GM12878 (cell line): Measurements from ENCODE around the gene SSBP4.

Experiments used
- ATF2 ChIP-seq: IDR thresholded peaks from 2 replicates; pipeline ENCODE4 v1.6.1; 2012; ENCODE audit warnings: low read length, inconsistent platforms
- E4F1 ChIP-seq: fragments of 450-650 bp; IDR thresholded peaks from 2 replicates; pipeline ENCODE4 v1.6.1; 2018; ENCODE audit warnings: borderline replicate concordance, mild to moderate bottlenecking; ENCODE audit not compliant: partially characterized antibody
- EP300 ChIP-seq, 2 experiments: fragments of 150-350 bp in 1 of 2; IDR thresholded peaks; 2 replicates each; pipeline ENCODE4 v1.6.1; 2011 to 2012; ENCODE audit warnings: low read depth in 2 of 2, low read length in 2 of 2, borderline replicate concordance in 1 of 2, improper control_type of control experiment in 1 of 2, inconsistent platforms in 1 of 2; ENCODE audit not compliant: control insufficient read depth in 1 of 2
- FOXK2 ChIP-seq: fragments of 450-650 bp; IDR thresholded peaks from 2 replicates; pipeline ENCODE4 v1.6.1; 2017; ENCODE audit warnings: mild to moderate bottlenecking, moderate library complexity
- FOXM1 ChIP-seq: IDR thresholded peaks from 2 replicates; pipeline ENCODE4 v1.6.1; 2012; ENCODE audit warnings: low read depth, mild to moderate bottlenecking, inconsistent platforms, low read length, moderate library complexity
- HSF1 ChIP-seq: fragments of 150-350 bp; IDR thresholded peaks from 2 replicates; pipeline ENCODE4 v1.6.1; 2014; ENCODE audit warnings: mild to moderate bottlenecking, low read depth, low read length
- POLR2A ChIP-seq: IDR thresholded peaks from 2 replicates; pipeline ENCODE4 v1.6.1; 2011; ENCODE audit warnings: low read depth, mild to moderate bottlenecking, low read length

GRCh38 chr19:18449552-18449951, 30.4 kb downstream of the SSBP4 start:
- TF ChIP-seq POLR2A: no peak
- no peak for TF ChIP-seq ATF2
- no peak for TF ChIP-seq HSF1
- TF ChIP-seq FOXK2: no peak
- TF ChIP-seq FOXM1: no peak
- no peak for TF ChIP-seq E4F1
- no peak for TF ChIP-seq EP300 (IDR thresholded peaks at IDR 0.05; ENCODE audit: borderline replicate concordance in 1 of 2, control insufficient read depth in 1 of 2, low read depth in 2 of 2, low read length in 2 of 2)
